Measurements from ENCODE around the gene SCUBE2. TPM values are rescaled to one million over a fixed set of nuclear protein-coding genes. Genes with fewer than 3 reads are reported as not detected.

SCUBE2 gene
- total RNA-seq, 4 donors from 2014 or later = 0.88 to 66.8 (median 5.9) TPM

GRCh38 chr11:9004183-9004926, 87.0 kb downstream of the SCUBE2 start:
- TF ChIP-seq POLR2A (IDR thresholded peaks at IDR 0.05) = no peak
- TF ChIP-seq CTCF (IDR thresholded peaks at IDR 0.05) = no peak
- H3K27me3 ChIP-seq = no peaks in the 10 kb centered on the region
- intact Hi-C loops (cut with DNase I; ENCODE audit: low total_unique reads) = no loop called here
- peak overlapping the region; percentile 23 to 31 for H3K4me3 ChIP-seq
- H3K4me1 ChIP-seq = peaks cover 0 to 14% of the 10 kb centered on the region in 2 donors
- DNase-seq = peak; percentile 20 to 23
- no peaks in the 10 kb centered on the region for H3K36me3 ChIP-seq
- H3K27ac ChIP-seq = no peak overlapping the region
- no peaks in the 10 kb centered on the region for H3K9me3 ChIP-seq

GRCh38 chr11:9003573-9004182, 87.7 kb downstream of the SCUBE2 start, which contains the start of gene NRIP3:
TSS of gene NRIP3 (minus strand) at chr11:9004001. CDS start at chr11:9003935, 66 bp downstream.
- H3K27ac ChIP-seq = no peak within 1 kb of the TSS
- TF ChIP-seq POLR2A (IDR thresholded peaks at IDR 0.05) (peak in 1 of 2 donors; percentile 47), CTCF (IDR thresholded peaks at IDR 0.05) (no peak)
- H3K4me1 ChIP-seq = peaks cover 0 to 14% of the 10 kb centered on the region in 2 donors
- no peaks in the 10 kb centered on the region for H3K36me3 ChIP-seq
- no peaks in the 10 kb centered on the region for H3K9me3 ChIP-seq
- no peaks in the 10 kb centered on the region for H3K27me3 ChIP-seq
- DNase-seq = peak; percentile 62 to 69
- intact Hi-C loops (cut with DNase I; ENCODE audit: low total_unique reads) = no loop called here
- H3K4me3 ChIP-seq = peak within 1 kb of the TSS; percentile 23 to 31

DNA sequence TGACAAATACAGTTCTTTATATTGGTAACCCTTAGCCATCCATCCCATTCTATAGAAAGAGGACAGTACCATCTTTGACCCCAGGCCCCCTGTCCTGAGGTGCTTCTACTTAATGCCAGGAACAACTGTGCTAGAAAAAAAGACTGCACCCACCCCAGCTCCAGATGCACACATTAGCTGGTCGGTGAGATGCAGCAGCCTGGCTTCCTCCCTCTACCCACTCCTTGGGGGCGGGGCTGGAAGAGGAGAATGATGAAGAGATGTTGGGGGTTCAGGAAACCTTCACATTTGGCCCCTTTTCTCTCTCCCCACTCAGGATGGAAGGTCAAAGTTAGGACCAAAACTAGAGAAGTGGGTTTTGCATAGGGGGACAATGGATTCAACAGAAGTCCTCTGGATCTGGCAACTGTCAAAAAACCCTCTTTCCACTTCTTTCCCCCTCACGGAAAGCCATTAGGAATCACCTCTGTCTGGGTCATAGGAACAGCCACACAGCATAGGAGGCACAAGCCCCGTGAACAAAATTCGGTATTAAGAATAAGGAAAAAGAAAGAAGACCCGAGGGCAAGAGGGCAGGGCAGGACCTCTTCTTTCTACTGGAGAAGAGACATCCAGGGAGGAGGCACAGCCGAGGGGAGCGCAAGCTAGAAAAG, 88.4 kb downstream of the SCUBE2 start:
- Histone ChIP-seq H3K36me3 (no peaks in the 10 kb centered on the region), H3K27ac (no peak overlapping the region), H3K27me3 (no peaks in the 10 kb centered on the region), H3K4me3 (peak overlapping the region; percentile 23 to 31), H3K4me1 (peaks cover 0 to 14% of the 10 kb centered on the region in 2 donors), H3K9me3 (no peaks in the 10 kb centered on the region)
- intact Hi-C loops (cut with DNase I; ENCODE audit: low total_unique reads) = no loop called here
- no peak for DNase-seq
- TF ChIP-seq POLR2A (IDR thresholded peaks at IDR 0.05) (no peak), CTCF (IDR thresholded peaks at IDR 0.05) (no peak)

DNA sequence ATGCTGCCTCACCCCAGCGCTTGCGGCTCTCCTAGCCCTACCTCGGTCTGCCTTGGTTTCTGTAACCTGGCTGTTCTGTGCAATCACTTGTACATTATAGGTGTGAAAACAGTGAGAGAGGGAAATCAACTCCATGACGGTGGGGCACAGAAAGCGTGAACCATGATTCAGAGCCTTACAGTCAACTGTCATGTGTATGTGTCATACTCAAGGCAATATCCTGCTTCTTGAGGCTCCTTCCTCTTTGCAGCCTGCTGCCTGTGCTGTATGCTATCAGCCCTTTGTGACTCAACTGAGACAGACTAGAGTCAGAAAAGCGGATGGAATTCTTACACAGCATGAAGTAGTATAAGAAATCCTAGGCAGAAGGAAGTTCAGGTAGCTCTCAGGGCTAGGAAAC, 89.7 kb downstream of the SCUBE2 start:
- H3K27ac ChIP-seq = no peak overlapping the region
- intact Hi-C loops (cut with DNase I; ENCODE audit: low total_unique reads) = no loop called here
- H3K27me3 ChIP-seq = no peaks in the 10 kb centered on the region
- peaks cover 0 to 14% of the 10 kb centered on the region in 2 donors for H3K4me1 ChIP-seq
- no peak overlapping the region for H3K4me3 ChIP-seq
- no peaks in the 10 kb centered on the region for H3K9me3 ChIP-seq
- no peaks in the 10 kb centered on the region for H3K36me3 ChIP-seq
- no peak for DNase-seq
- TF ChIP-seq CTCF (IDR thresholded peaks at IDR 0.05) (no peak), POLR2A (IDR thresholded peaks at IDR 0.05) (no peak)

DNA sequence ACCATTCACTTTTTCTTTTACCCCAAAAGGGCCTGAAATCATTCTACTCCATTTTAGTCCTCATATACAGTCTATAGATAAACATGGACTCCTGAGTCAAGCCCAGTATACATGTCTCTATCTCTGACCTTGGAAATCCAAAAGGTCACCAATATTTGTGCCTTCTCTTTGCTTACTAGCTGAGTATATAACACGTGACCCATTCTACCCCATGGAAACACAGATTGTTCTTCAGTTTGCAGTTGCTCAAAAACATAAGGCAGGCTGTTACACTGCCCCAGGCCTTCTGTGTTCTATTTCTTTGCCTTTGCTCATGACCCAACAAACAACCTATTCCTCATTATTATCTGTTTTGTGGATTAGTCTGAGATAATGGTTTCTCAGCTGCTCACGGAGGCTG, 93.4 kb downstream of the SCUBE2 start:
- Histone ChIP-seq H3K27me3 (no peaks in the 10 kb centered on the region), H3K9me3 (no peaks in the 10 kb centered on the region), H3K27ac (no peak overlapping the region), H3K4me1 (peaks cover 0 to 2% of the 10 kb centered on the region in 2 donors), H3K4me3 (no peak overlapping the region), H3K36me3 (no peaks in the 10 kb centered on the region)
- TF ChIP-seq POLR2A (IDR thresholded peaks at IDR 0.05) = no peak
- TF ChIP-seq CTCF (IDR thresholded peaks at IDR 0.05) = no peak
- DNase-seq = no peak
- intact Hi-C loops (cut with DNase I; ENCODE audit: low total_unique reads) = no loop called here
